Measurements from ENCODE around the gene PCSK5.

DNA sequence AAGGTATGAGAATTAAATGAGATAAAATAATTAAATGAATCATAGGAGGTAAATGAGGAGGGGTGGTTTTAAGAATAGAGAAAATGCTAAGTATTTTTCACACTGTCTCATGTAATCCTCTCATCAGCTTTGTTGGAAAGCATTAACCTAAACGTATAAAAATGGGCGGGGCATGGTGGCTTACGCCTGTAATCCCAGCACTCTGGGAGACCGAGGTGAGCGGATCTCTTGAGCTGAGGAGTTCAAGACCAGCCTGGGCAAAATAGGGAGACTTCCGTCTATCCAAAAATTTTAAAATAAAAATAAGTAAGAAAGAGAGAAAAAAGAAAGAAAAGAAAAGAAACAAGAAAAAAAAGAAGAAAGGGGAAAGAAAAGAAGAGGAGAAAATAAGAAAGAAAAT lies 505.7 kb downstream of the PCSK5 start:
- no peak for TF ChIP-seq CTCF (conservative IDR thresholded peaks at IDR 0.05; ENCODE audit: low read length)
- no peak for TF ChIP-seq EZH2phosphoT487 (IDR thresholded peaks at IDR 0.05; ENCODE audit: borderline replicate concordance, low read depth, low read length)

Measured in OCI-LY7 (cell line).